Measurements from ENCODE around the gene PPP6R2. TPM values are rescaled to one million over a fixed set of nuclear protein-coding genes. Genes with fewer than 3 reads are reported as not detected.
A peak's percentile ranks its signal among the peaks of the same experiment; 100 is the strongest.

The PPP6R2 gene
- total RNA-seq, 1 experiment from 2014 or later: 47.8 TPM

GRCh38 chr22:50469377-50470305 lies 126.5 kb downstream of the PPP6R2 start:
- Mint-ChIP-seq H3K36me3 (peaks cover 9% of the 10 kb centered on the region), H3K9me3 (no peaks in the 10 kb centered on the region), H3K27me3 (ENCODE audit: low read depth) (no peaks in the 10 kb centered on the region), H3K4me3 (no peak overlapping the region), H3K27ac (no peak overlapping the region), H3K4me1 (peaks cover 24% of the 10 kb centered on the region)
- ChIA-PET POLR2A (interaction anchor here (0.6 kb wide), 1 partner anchor 571 kb away, joined by 3 read pairs; no protein-coding TSS in a partner anchor), CTCF (interaction anchor here (1.0 to 2.1 kb wide), 6 partner anchors 15 to 93 kb away, joined by 3 to 12 read pairs (median 5); partner anchors contain the start of genes SCO2 and SYCE3)
- TF ChIP-seq ZNF281 (CRISPR knock-in tag; IDR thresholded peaks at IDR 0.05) (no peak), ZMAT4 (CRISPR knock-in tag; IDR thresholded peaks at IDR 0.05) (no peak), ZBTB21 (CRISPR knock-in tag; IDR thresholded peaks at IDR 0.05; ENCODE audit: borderline replicate concordance) (no peak), SP1 (CRISPR knock-in tag; conservative IDR thresholded peaks at IDR 0.05) (no peak), ZNF512 (CRISPR knock-in tag; IDR thresholded peaks at IDR 0.05; ENCODE audit: borderline replicate concordance) (no peak), NFYB (CRISPR knock-in tag; conservative IDR thresholded peaks at IDR 0.05; ENCODE audit: low read depth) (no peak), ZNF138 (CRISPR knock-in tag; conservative IDR thresholded peaks at IDR 0.05) (no peak), SMAD3 (CRISPR knock-in tag; IDR thresholded peaks at IDR 0.05; ENCODE audit: borderline replicate concordance) (no peak)
- DNase-seq (ENCODE audit: low spot score) (peak; percentile 51), ATAC-seq (peak; percentile 62)

GRCh38 chr22:50470491-50470890 lies 127.4 kb downstream of the PPP6R2 start:
- peaks cover 9% of the 10 kb centered on the region for H3K36me3 Mint-ChIP-seq
- DNase-seq (ENCODE audit: low spot score) (no peak), ATAC-seq (no peak)
- POLR2A ChIA-PET: no interaction called here
- no peaks in the 10 kb centered on the region for H3K9me3 Mint-ChIP-seq
- no peak for TF ChIP-seq NFYB (CRISPR knock-in tag; conservative IDR thresholded peaks at IDR 0.05; ENCODE audit: low read depth)
- no peak for TF ChIP-seq RELA (CRISPR knock-in tag; IDR thresholded peaks at IDR 0.05; ENCODE audit: borderline replicate concordance)
- no peak for TF ChIP-seq NFE2L1 (CRISPR knock-in tag; IDR thresholded peaks at IDR 0.05)
- no peak for TF ChIP-seq HMGXB4 (CRISPR knock-in tag; IDR thresholded peaks at IDR 0.05)
- TF ChIP-seq PREB (CRISPR knock-in tag; IDR thresholded peaks at IDR 0.05; ENCODE audit: borderline replicate concordance): no peak
- TF ChIP-seq FOXP1 (CRISPR knock-in tag; IDR thresholded peaks at IDR 0.05; ENCODE audit: borderline replicate concordance): no peak
- H3K27ac Mint-ChIP-seq: no peak overlapping the region; the same call in 1 of the 2 replicates
- no peak overlapping the region for H3K4me3 Mint-ChIP-seq
- CTCF ChIA-PET: interaction anchor here (1.3 to 2.1 kb wide), 5 partner anchors 20 to 92 kb away, joined by 3 to 12 read pairs (median 6); partner anchors contain the start of genes SCO2 and SYCE3
- peaks cover 27% of the 10 kb centered on the region for H3K4me1 Mint-ChIP-seq
- peaks cover 2% of the 10 kb centered on the region for H3K27me3 Mint-ChIP-seq (ENCODE audit: low read depth)
